ENCODE results near the gene EPS8L2. TPM values are rescaled to one million over a fixed set of nuclear protein-coding genes. Genes with fewer than 3 reads are reported as not detected.

Gene EPS8L2
- total and polyA plus RNA-seq, 4 donors = 24.4 to 138 (median 62.7) TPM

DNA sequence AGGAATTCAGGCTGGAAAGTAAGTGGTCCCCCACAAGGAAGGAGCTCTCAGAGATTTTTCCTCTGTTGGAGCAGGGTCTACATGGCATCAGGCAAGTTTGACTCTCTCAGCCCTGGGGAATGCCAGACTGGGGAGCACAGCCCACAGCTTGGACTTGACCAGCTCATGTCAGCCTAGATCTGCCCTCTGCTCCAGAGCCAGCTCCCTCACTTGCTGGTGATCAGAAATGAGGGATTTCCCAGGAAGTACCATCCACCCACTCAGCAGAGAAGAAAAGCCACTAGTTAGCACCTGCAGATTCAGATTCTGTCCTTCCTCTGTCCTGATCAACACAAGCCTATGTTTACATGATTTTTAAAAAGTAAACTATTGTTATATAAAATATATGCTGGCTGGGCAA is 54.2 kb downstream of the EPS8L2 start:
- Histone ChIP-seq H3K27ac (ENCODE audit: low read depth in 1 of 2, low read length in 2 of 2) (no peak overlapping the region), H3K36me3 (ENCODE audit: control insufficient read depth in 4 of 4, insufficient read depth in 3 of 4, low read depth in 1 of 4, low read length in 3 of 4) (peaks cover 22 to 48% (median 25%) of the 10 kb centered on the region in 4 donors), H3K27me3 (ENCODE audit: control insufficient read depth in 4 of 4, insufficient read depth in 4 of 4, low read length in 3 of 4) (no peaks in the 10 kb centered on the region), H3K9me3 (ENCODE audit: control insufficient read depth in 4 of 4, low read length in 3 of 4) (no peaks in the 10 kb centered on the region), H3K9ac (ENCODE audit: low read depth in 1 of 2, low read length in 2 of 2) (no peak overlapping the region), H3K4me1 (ENCODE audit: control insufficient read depth in 4 of 4, insufficient read depth in 4 of 4, low read length in 3 of 4) (peaks cover 0 to 16% (median 12%) of the 10 kb centered on the region in 4 donors), H3K4me3 (ENCODE audit: low read depth in 1 of 3, low read length in 3 of 3) (no peak overlapping the region)
- TF ChIP-seq TAF1 (conservative IDR thresholded peaks at IDR 0.05) = no peak
- TF ChIP-seq HNF4A (conservative IDR thresholded peaks at IDR 0.05) = no peak
- TF ChIP-seq ZBTB33 (IDR thresholded peaks at IDR 0.05) = no peak
- TF ChIP-seq SP1 (IDR thresholded peaks at IDR 0.05) = no peak
- TF ChIP-seq HNF4G (IDR thresholded peaks at IDR 0.05) = no peak
- no peak for TF ChIP-seq CTCF (IDR thresholded peaks at IDR 0.05; ENCODE audit: low read depth, low read length, missing input control)
- TF ChIP-seq ATF3 (IDR thresholded peaks at IDR 0.05) = no peak
- TF ChIP-seq YY1 (IDR thresholded peaks at IDR 0.05) = no peak
- TF ChIP-seq EGR1 (IDR thresholded peaks at IDR 0.05; ENCODE audit: low read depth in 2 of 2) = no peak
- no peak for TF ChIP-seq FOXA2 (IDR thresholded peaks at IDR 0.05)
- no peak for TF ChIP-seq GABPA (IDR thresholded peaks at IDR 0.05 in 1 of 2, conservative IDR thresholded peaks at IDR 0.05 in 1 of 2)
- TF ChIP-seq RXRA (IDR thresholded peaks at IDR 0.05) = no peak
- TF ChIP-seq JUND (IDR thresholded peaks at IDR 0.05) = no peak
- TF ChIP-seq FOXA1 (IDR thresholded peaks at IDR 0.05) = no peak
- no peak for TF ChIP-seq REST (IDR thresholded peaks at IDR 0.05)
- no peak for DNase-seq (ENCODE audit: low spot score)

- WGBS = 96% methylated on average over 8 of the region's 8 CpGs
- H3K4me1 ChIP-seq (ENCODE audit: control insufficient read depth in 4 of 4, insufficient read depth in 4 of 4, low read length in 3 of 4) = peaks cover 0 to 8% (median 8%) of the 10 kb centered on the region in 4 donors
- H3K27me3 ChIP-seq (ENCODE audit: control insufficient read depth in 4 of 4, insufficient read depth in 4 of 4, low read length in 3 of 4) = no peaks in the 10 kb centered on the region
- no peak for DNase-seq (ENCODE audit: low spot score)
- H3K36me3 ChIP-seq (ENCODE audit: control insufficient read depth in 4 of 4, insufficient read depth in 3 of 4, low read depth in 1 of 4, low read length in 3 of 4) = peaks cover 23 to 56% (median 30%) of the 10 kb centered on the region in 4 donors
- no peak overlapping the region for H3K4me3 ChIP-seq (ENCODE audit: low read depth in 1 of 3, low read length in 3 of 3)
- no peaks in the 10 kb centered on the region for H3K9me3 ChIP-seq (ENCODE audit: control insufficient read depth in 4 of 4, low read length in 3 of 4)
- no peak overlapping the region for H3K9ac ChIP-seq (ENCODE audit: low read depth in 1 of 2, low read length in 2 of 2)
- no peak overlapping the region for H3K27ac ChIP-seq (ENCODE audit: low read depth in 1 of 2, low read length in 2 of 2)
- no peak for TF ChIP-seq GABPA (IDR thresholded peaks at IDR 0.05 in 1 of 2, conservative IDR thresholded peaks at IDR 0.05 in 1 of 2)
- TF ChIP-seq HNF4G (IDR thresholded peaks at IDR 0.05) = no peak
- no peak for TF ChIP-seq TAF1 (conservative IDR thresholded peaks at IDR 0.05)
- no peak for TF ChIP-seq REST (IDR thresholded peaks at IDR 0.05)
- TF ChIP-seq EGR1 (IDR thresholded peaks at IDR 0.05; ENCODE audit: low read depth in 2 of 2) = no peak
- no peak for TF ChIP-seq FOXA1 (IDR thresholded peaks at IDR 0.05)
- TF ChIP-seq HNF4A (conservative IDR thresholded peaks at IDR 0.05) = no peak
- no peak for TF ChIP-seq YY1 (IDR thresholded peaks at IDR 0.05)
- TF ChIP-seq ZBTB33 (IDR thresholded peaks at IDR 0.05) = no peak
- TF ChIP-seq FOXA2 (IDR thresholded peaks at IDR 0.05) = no peak
- no peak for TF ChIP-seq NR2F2 (IDR thresholded peaks at IDR 0.05)
Measured at GRCh38 chr11:761526-762108, 55.6 kb downstream of the EPS8L2 start.
